ENCODE results near the gene DISC1. TPM values are rescaled to one million over a fixed set of nuclear protein-coding genes. Genes with fewer than 3 reads are reported as not detected.
"Not testable (repeated sequence)": the region's sequence is repeated elsewhere in the genome, so short reads cannot be mapped to it uniquely, and the experiment has no call there.

Gene DISC1
- total RNA-seq, 2 experiments from 2014 or later = 9.8 to 11.2 TPM

GRCh38 chr1:231781892-231782291, 155.3 kb downstream of the DISC1 start:
- Mint-ChIP-seq H3K36me3 (no peaks in the 10 kb centered on the region), H3K27me3 (no peaks in the 10 kb centered on the region), H3K4me3 (no peak overlapping the region), H3K4me1 (no peaks in the 10 kb centered on the region), H3K9me3 (no peaks in the 10 kb centered on the region), H3K27ac (no peak overlapping the region)
- DNase-seq (no peak), ATAC-seq (ENCODE audit: low read depth) (no peak)
- POLR2A ChIA-PET = no interaction called here

- H3K4me1 Mint-ChIP-seq; POLR2A ChIA-PET; H3K27me3 Mint-ChIP-seq; H3K36me3 Mint-ChIP-seq; ATAC-seq (ENCODE audit: low read depth); DNase-seq; H3K9me3 Mint-ChIP-seq; H3K27ac Mint-ChIP-seq; H3K4me3 Mint-ChIP-seq: not testable (repeated sequence)
Measured at GRCh38 chr1:231785073-231785472, 158.5 kb downstream of the DISC1 start.

DNA sequence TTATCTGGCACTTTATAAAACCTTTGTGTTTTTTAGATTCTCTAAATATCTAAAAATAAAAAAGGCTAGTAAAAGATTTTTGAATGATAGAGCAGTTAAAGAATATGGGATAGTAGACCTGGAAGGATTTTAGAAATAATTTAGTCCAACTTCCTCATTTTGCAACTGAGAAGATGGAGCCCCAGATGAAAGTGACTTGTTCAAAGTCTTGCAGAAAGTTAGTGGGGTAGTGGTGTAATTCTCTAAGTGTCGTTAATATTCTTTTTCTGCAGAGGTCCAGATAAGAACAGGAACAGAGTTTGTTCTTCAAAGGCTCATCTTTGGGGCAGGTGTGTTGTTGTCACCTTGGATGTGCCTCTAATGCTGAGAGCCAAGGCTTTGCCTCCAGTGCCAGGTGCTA, 159.5 kb downstream of the DISC1 start:
- Mint-ChIP-seq H3K27me3 (no peaks in the 10 kb centered on the region), H3K36me3 (peaks cover 2% of the 10 kb centered on the region)
- POLR2A ChIA-PET = no interaction called here

DNA sequence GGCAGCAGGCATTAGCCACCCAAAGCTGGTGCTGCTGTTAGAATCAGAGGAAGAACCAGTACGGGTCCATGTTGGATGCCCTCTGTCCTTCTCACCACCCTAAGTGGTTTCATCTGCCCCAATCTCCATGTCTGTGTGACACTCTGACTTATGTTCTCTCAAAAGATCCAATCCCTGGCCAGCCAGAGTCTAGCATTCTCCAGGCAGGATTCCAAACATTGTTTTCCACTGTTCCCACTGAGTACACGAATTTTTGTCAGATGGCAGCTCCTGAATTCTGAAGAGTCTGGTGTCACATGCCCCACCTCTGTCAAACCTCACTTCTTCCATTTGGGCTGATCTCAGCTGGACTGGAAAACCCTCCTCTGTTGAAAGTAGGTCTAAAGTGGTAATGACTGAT, 166.0 kb downstream of the DISC1 start:
- ATAC-seq (ENCODE audit: low read depth) = no peak
- POLR2A ChIA-PET = no interaction called here
- H3K27me3 Mint-ChIP-seq = no peaks in the 10 kb centered on the region
- H3K36me3 Mint-ChIP-seq = peaks cover 3% of the 10 kb centered on the region
- DNase-seq = no peak
- H3K4me3 Mint-ChIP-seq = no peak overlapping the region
- no peaks in the 10 kb centered on the region for H3K9me3 Mint-ChIP-seq
- no peak overlapping the region for H3K27ac Mint-ChIP-seq
- H3K4me1 Mint-ChIP-seq = no peaks in the 10 kb centered on the region

More for the DNA sequence above, 159.5 kb downstream of the DISC1 start:
- no peaks in the 10 kb centered on the region for H3K9me3 Mint-ChIP-seq
- DNase-seq = no peak
- H3K27ac Mint-ChIP-seq = no peak overlapping the region
- no peak for ATAC-seq (ENCODE audit: low read depth)
- no peaks in the 10 kb centered on the region for H3K4me1 Mint-ChIP-seq
- H3K4me3 Mint-ChIP-seq = no peak overlapping the region

- no peak for ATAC-seq (ENCODE audit: low read depth)
- Mint-ChIP-seq H3K27ac (no peak overlapping the region), H3K27me3 (no peaks in the 10 kb centered on the region), H3K9me3 (no peaks in the 10 kb centered on the region), H3K36me3 (peaks cover 3% of the 10 kb centered on the region), H3K4me3 (no peak overlapping the region), H3K4me1 (no peaks in the 10 kb centered on the region)
- no peak for DNase-seq
- POLR2A ChIA-PET = no interaction called here
Measured at GRCh38 chr1:231793893-231794292, 167.3 kb downstream of the DISC1 start.

- H3K4me3 Mint-ChIP-seq = no peak overlapping the region
- H3K27ac Mint-ChIP-seq = no peak overlapping the region
- POLR2A ChIA-PET = no interaction called here
- H3K4me1 Mint-ChIP-seq = peaks cover 2% of the 10 kb centered on the region
- H3K27me3 Mint-ChIP-seq = no peaks in the 10 kb centered on the region
- DNase-seq (no peak), ATAC-seq (ENCODE audit: low read depth) (no peak)
- H3K36me3 Mint-ChIP-seq = peaks cover 7% of the 10 kb centered on the region
- H3K9me3 Mint-ChIP-seq = peaks cover 1% of the 10 kb centered on the region
Measured at GRCh38 chr1:231796141-231796540, 169.6 kb downstream of the DISC1 start.

- peaks cover 2% of the 10 kb centered on the region for H3K4me1 Mint-ChIP-seq
Measured at GRCh38 chr1:231799363-231799986, 172.9 kb downstream of the DISC1 start.

GRCh38 chr1:231800108-231800507, 173.5 kb downstream of the DISC1 start:
- Mint-ChIP-seq H3K36me3 (peaks cover 17% of the 10 kb centered on the region), H3K27me3 (no peaks in the 10 kb centered on the region), H3K4me3 (no peak overlapping the region), H3K27ac (no peak overlapping the region), H3K4me1 (peaks cover 2% of the 10 kb centered on the region), H3K9me3 (peaks cover 1% of the 10 kb centered on the region)
- POLR2A ChIA-PET = no interaction called here
- no peak for ATAC-seq (ENCODE audit: low read depth)
- DNase-seq = no peak

More at GRCh38 chr1:231799363-231799986, 172.9 kb downstream of the DISC1 start:
- no peak for ATAC-seq (ENCODE audit: low read depth)
- H3K9me3 Mint-ChIP-seq = peaks cover 1% of the 10 kb centered on the region
- DNase-seq = no peak
- H3K27me3 Mint-ChIP-seq = no peaks in the 10 kb centered on the region
- POLR2A ChIA-PET = no interaction called here
- H3K27ac Mint-ChIP-seq = no peak overlapping the region
- no peak overlapping the region for H3K4me3 Mint-ChIP-seq
- peaks cover 17% of the 10 kb centered on the region for H3K36me3 Mint-ChIP-seq

DNA sequence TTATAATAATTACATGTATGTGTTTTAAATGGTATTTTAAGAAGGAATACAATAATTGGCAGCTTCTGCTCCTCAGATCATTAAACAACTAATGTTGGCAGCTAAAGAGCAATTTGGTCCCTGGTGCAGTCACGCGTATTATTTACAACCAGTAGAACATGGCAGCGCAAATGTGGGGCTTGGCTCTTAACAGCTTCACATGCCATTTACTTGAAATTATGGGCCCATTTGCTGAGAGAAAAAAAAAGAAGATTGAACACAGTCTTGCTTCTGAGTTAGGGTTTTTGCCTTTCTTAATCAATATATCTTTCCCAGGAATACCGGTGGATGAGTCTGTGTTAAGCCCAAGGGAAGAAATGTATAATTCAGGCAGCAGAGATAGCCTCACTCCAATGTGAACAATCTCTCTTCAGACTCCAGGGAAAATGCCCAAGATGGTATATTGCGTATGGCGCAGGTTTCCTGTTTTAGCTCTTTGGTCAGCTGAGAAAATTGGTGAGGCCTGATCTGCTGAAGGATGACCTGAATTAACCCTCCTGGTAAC, 174.5 kb downstream of the DISC1 start:
- Mint-ChIP-seq H3K4me3 (no peak overlapping the region), H3K27ac (no peak overlapping the region), H3K36me3 (peaks cover 16% of the 10 kb centered on the region), H3K9me3 (peaks cover 1% of the 10 kb centered on the region), H3K4me1 (peaks cover 2% of the 10 kb centered on the region), H3K27me3 (no peaks in the 10 kb centered on the region)
- POLR2A ChIA-PET = no interaction called here
- ATAC-seq (ENCODE audit: low read depth) (no peak), DNase-seq (no peak)

- Mint-ChIP-seq H3K36me3 (peaks cover 16% of the 10 kb centered on the region), H3K4me1 (peaks cover 2% of the 10 kb centered on the region), H3K27ac (no peak overlapping the region), H3K27me3 (no peaks in the 10 kb centered on the region), H3K9me3 (peaks cover 1% of the 10 kb centered on the region), H3K4me3 (no peak overlapping the region)
- no peak for DNase-seq
- no peak for ATAC-seq (ENCODE audit: low read depth)
- POLR2A ChIA-PET = no interaction called here
Measured at GRCh38 chr1:231803353-231803752, 176.8 kb downstream of the DISC1 start.

DNA sequence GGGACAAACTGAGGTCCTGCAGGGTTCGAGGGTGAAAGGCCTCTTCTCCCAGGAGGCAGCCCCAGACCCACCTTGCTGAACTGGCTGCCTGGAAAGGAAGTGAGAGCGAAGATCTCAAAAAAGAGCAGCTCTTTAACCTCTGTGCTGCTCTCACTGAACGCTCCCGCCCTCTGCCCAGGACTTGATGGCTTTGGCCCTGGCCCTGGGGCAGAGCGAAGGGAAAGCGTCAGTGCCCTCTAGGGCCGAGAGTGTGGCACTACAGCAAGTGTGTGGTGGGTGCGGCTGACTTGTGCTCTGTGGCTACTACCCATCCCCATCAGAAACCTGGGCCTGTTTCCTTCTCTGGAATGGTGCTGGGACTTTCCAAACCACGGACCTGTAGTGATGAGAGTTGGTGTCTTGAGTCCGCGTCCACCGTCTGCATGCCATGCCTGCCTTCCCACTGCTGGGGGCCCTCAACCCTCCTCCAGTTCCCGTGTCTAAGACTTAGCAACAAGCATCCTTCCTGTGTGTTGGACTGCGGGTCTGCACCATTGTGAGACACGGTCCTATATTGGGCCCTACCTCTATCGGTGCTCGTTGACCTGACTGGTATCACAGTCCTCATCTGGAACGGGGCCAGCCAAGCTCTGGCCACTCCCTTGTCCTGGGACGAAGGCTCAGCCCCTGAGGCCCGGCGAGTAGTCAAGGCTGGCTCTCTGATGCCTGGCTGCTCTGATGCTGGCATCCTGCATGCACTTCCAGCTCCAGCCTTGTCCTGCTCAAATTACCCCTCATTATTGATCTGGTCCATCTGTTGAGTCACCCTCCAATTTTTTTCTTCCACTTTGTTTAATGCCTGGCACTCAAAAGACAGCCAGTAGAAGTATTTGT, 180.3 kb downstream of the DISC1 start:
- DNase-seq (peak; percentile 46), ATAC-seq (ENCODE audit: low read depth) (peak; percentile 73)
- Mint-ChIP-seq H3K27me3 (no peaks in the 10 kb centered on the region), H3K27ac (no peak overlapping the region), H3K4me3 (no peak overlapping the region), H3K4me1 (no peaks in the 10 kb centered on the region), H3K9me3 (no peaks in the 10 kb centered on the region), H3K36me3 (peaks cover 9% of the 10 kb centered on the region)
- POLR2A ChIA-PET = no interaction called here

GRCh38 chr1:231807541-231807940, 181.0 kb downstream of the DISC1 start:
- no peak overlapping the region for H3K4me3 Mint-ChIP-seq
- no peaks in the 10 kb centered on the region for H3K9me3 Mint-ChIP-seq
- POLR2A ChIA-PET = no interaction called here
- no peak overlapping the region for H3K27ac Mint-ChIP-seq
- H3K36me3 Mint-ChIP-seq = peaks cover 4% of the 10 kb centered on the region
- H3K27me3 Mint-ChIP-seq = no peaks in the 10 kb centered on the region
- no peaks in the 10 kb centered on the region for H3K4me1 Mint-ChIP-seq
- no peak for DNase-seq
- no peak for ATAC-seq (ENCODE audit: low read depth)

DNA sequence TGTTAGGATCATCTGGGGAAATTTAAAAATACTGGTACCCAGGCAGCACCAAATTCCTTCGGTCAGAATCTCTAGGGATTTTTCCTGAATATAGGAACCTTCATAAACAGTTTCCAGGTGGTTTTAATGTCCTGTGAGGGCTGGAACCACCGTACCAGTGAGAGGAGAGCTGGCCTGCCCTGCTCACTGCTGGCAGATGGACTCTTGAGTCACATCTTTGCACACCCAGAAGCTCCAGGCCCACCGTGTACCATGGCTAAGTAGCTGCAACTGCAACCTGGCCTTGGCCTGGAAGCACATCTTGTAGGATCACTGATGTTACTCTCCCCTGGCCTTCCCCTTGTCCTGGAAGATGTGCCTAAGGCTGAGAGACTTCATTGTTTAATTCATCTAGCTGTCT, 181.5 kb downstream of the DISC1 start:
- Mint-ChIP-seq H3K4me1 (no peaks in the 10 kb centered on the region), H3K27ac (no peak overlapping the region), H3K4me3 (no peak overlapping the region), H3K9me3 (no peaks in the 10 kb centered on the region), H3K36me3 (peaks cover 3% of the 10 kb centered on the region), H3K27me3 (no peaks in the 10 kb centered on the region)
- DNase-seq (no peak), ATAC-seq (ENCODE audit: low read depth) (no peak)
- POLR2A ChIA-PET = no interaction called here

- ATAC-seq (ENCODE audit: low read depth) = no peak
- Mint-ChIP-seq H3K27me3 (no peaks in the 10 kb centered on the region), H3K36me3 (peaks cover 7% of the 10 kb centered on the region), H3K27ac (no peak overlapping the region), H3K9me3 (no peaks in the 10 kb centered on the region), H3K4me3 (no peak overlapping the region), H3K4me1 (no peaks in the 10 kb centered on the region)
- DNase-seq = no peak
- POLR2A ChIA-PET = interaction anchor here (0.6 kb wide), 1 partner anchor 938 kb away, joined by 3 read pairs; no protein-coding TSS in a partner anchor
Measured at GRCh38 chr1:231808990-231809389, 182.4 kb downstream of the DISC1 start.
